ENCODE measurements around the gene ZNF800. TPM values are rescaled to one million over a fixed set of nuclear protein-coding genes. Genes with fewer than 3 reads are reported as not detected.

The ZNF800 gene
- total RNA-seq, 1 donor from 2014 or later = 29.8 TPM

DNA sequence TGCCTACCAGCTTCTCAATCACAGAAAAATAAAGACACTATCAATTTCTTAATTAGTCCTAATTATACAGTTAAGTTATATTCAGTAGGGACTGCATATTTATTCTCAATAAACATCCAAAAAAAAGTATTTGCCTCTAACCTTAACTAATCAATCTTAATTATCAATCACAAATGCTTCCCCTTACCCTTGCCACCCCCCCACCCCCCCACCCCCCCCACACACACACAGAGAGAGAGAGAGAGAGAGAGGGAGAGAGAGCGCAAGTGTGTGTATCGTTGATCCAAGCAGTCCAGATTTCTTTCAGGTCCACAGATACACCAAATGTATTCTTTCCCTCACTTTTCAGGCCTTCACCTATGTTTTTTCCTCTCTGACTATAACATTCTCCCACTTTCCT lies 12.9 kb downstream of the ZNF800 start:
- Mint-ChIP-seq H3K4me1 (peaks cover under 1% of the 10 kb centered on the region), H3K4me3 (no peak overlapping the region), H3K9me3 (no peaks in the 10 kb centered on the region), H3K27me3 (ENCODE audit: low read depth) (no peaks in the 10 kb centered on the region), H3K27ac (ENCODE audit: unreplicated experiment) (no peak overlapping the region), H3K36me3 (ENCODE audit: low read depth) (peaks cover 8% of the 10 kb centered on the region)
- TF ChIP-seq, protein P1, sequence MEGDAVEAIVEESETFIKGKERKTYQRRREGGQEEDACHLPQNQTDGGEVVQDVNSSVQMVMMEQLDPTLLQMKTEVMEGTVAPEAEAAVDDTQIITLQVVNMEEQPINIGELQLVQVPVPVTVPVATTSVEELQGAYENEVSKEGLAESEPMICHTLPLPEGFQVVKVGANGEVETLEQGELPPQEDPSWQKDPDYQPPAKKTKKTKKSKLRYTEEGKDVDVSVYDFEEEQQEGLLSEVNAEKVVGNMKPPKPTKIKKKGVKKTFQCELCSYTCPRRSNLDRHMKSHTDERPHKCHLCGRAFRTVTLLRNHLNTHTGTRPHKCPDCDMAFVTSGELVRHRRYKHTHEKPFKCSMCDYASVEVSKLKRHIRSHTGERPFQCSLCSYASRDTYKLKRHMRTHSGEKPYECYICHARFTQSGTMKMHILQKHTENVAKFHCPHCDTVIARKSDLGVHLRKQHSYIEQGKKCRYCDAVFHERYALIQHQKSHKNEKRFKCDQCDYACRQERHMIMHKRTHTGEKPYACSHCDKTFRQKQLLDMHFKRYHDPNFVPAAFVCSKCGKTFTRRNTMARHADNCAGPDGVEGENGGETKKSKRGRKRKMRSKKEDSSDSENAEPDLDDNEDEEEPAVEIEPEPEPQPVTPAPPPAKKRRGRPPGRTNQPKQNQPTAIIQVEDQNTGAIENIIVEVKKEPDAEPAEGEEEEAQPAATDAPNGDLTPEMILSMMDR (conservative IDR thresholded peaks at IDR 0.05) = no peak
- DNase-seq (ENCODE audit: low read depth, low spot score) = no peak

DNA sequence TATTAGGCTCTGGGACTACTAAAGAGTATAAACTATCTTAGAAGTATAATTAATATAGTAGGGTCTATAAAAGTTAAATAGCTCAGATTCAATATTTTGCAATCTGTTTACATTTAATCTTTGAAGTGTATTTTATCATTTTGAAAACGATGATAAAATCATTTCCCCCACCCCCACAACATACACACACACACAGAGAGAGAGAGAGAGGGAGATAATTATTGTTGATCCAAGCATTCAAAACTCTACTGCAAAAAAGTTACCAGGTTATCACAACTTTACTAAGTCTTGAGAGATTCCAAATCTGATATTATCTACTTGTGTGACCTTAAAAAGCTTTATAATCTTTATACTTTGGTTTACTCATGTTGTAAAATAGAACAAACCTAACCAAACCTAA lies 14.0 kb downstream of the ZNF800 start:
- DNase-seq (ENCODE audit: low read depth, low spot score) = no peak
- Mint-ChIP-seq H3K4me1 (peaks cover 3% of the 10 kb centered on the region), H3K36me3 (ENCODE audit: low read depth) (peaks cover 11% of the 10 kb centered on the region), H3K27ac (ENCODE audit: unreplicated experiment) (no peak overlapping the region), H3K4me3 (no peak overlapping the region), H3K9me3 (no peaks in the 10 kb centered on the region), H3K27me3 (ENCODE audit: low read depth) (no peaks in the 10 kb centered on the region)
- TF ChIP-seq, protein P1 (conservative IDR thresholded peaks at IDR 0.05) = no peak

- TF ChIP-seq, protein P1 (conservative IDR thresholded peaks at IDR 0.05) = no peak
- H3K4me1 Mint-ChIP-seq = peaks cover 3% of the 10 kb centered on the region
- no peaks in the 10 kb centered on the region for H3K27me3 Mint-ChIP-seq (ENCODE audit: low read depth)
- H3K4me3 Mint-ChIP-seq = no peak overlapping the region
- H3K9me3 Mint-ChIP-seq = no peaks in the 10 kb centered on the region
- H3K27ac Mint-ChIP-seq (ENCODE audit: unreplicated experiment) = no peak overlapping the region
- no peak for DNase-seq (ENCODE audit: low read depth, low spot score)
- peaks cover 7% of the 10 kb centered on the region for H3K36me3 Mint-ChIP-seq (ENCODE audit: low read depth)
These were observed 15.1 kb downstream of the ZNF800 start for GRCh38 chr7:127377425-127377824.

DNA sequence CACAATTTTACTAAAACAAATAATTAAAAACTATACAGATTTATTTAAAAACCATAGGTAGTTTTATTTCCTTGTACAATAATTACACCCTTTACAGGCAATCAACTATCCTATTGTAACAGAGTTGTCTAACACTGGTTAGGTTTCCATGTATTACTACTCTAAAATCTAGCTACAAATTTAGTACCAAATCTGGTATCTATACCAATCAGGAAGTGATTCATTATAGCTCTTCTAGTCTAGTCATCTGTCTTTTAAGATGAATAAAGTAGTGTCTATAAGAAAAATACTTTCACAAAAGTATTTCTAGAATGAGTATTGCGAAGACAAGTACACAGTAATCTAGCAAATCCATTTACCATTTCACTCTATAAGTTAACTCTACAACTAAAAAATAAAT lies 16.9 kb downstream of the ZNF800 start:
- H3K4me1 Mint-ChIP-seq = peaks cover 3% of the 10 kb centered on the region
- DNase-seq (ENCODE audit: low read depth, low spot score) = no peak
- no peak overlapping the region for H3K27ac Mint-ChIP-seq (ENCODE audit: unreplicated experiment)
- no peaks in the 10 kb centered on the region for H3K9me3 Mint-ChIP-seq
- no peaks in the 10 kb centered on the region for H3K27me3 Mint-ChIP-seq (ENCODE audit: low read depth)
- H3K4me3 Mint-ChIP-seq = no peak overlapping the region
- H3K36me3 Mint-ChIP-seq (ENCODE audit: low read depth) = peaks cover 7% of the 10 kb centered on the region
- TF ChIP-seq, protein P1 (conservative IDR thresholded peaks at IDR 0.05) = no peak

GRCh38 chr7:127367679-127368078 lies 24.8 kb downstream of the ZNF800 start:
- no peak overlapping the region for H3K27ac Mint-ChIP-seq (ENCODE audit: unreplicated experiment)
- no peaks in the 10 kb centered on the region for H3K27me3 Mint-ChIP-seq (ENCODE audit: low read depth)
- H3K36me3 Mint-ChIP-seq (ENCODE audit: low read depth) = peaks cover 8% of the 10 kb centered on the region
- no peak for DNase-seq (ENCODE audit: low read depth, low spot score)
- no peak overlapping the region for H3K4me3 Mint-ChIP-seq
- H3K9me3 Mint-ChIP-seq = no peaks in the 10 kb centered on the region
- TF ChIP-seq, protein P1 (conservative IDR thresholded peaks at IDR 0.05) = no peak
- no peaks in the 10 kb centered on the region for H3K4me1 Mint-ChIP-seq

GRCh38 chr7:127366680-127367079 lies 25.8 kb downstream of the ZNF800 start:
- no peak overlapping the region for H3K27ac Mint-ChIP-seq (ENCODE audit: unreplicated experiment)
- DNase-seq (ENCODE audit: low read depth, low spot score) = no peak
- no peaks in the 10 kb centered on the region for H3K9me3 Mint-ChIP-seq
- H3K4me3 Mint-ChIP-seq = no peak overlapping the region
- no peaks in the 10 kb centered on the region for H3K27me3 Mint-ChIP-seq (ENCODE audit: low read depth)
- TF ChIP-seq, protein P1 (conservative IDR thresholded peaks at IDR 0.05) = no peak
- H3K36me3 Mint-ChIP-seq (ENCODE audit: low read depth) = peaks cover 8% of the 10 kb centered on the region
- no peaks in the 10 kb centered on the region for H3K4me1 Mint-ChIP-seq
